ENCODE data around the gene PDX1.

The PDX1 gene

GRCh38 chr13:27970382-27971235 lies 50.8 kb downstream of the PDX1 start:
- DNase-seq (ENCODE audit: low read depth) = no peak

- no peak for DNase-seq (ENCODE audit: low read depth)
Observed at GRCh38 chr13:27971236-27971645, 51.4 kb downstream of the PDX1 start.

- no peak for DNase-seq (ENCODE audit: low read depth)
Observed at GRCh38 chr13:27971776-27972477, 52.1 kb downstream of the PDX1 start.

DNA sequence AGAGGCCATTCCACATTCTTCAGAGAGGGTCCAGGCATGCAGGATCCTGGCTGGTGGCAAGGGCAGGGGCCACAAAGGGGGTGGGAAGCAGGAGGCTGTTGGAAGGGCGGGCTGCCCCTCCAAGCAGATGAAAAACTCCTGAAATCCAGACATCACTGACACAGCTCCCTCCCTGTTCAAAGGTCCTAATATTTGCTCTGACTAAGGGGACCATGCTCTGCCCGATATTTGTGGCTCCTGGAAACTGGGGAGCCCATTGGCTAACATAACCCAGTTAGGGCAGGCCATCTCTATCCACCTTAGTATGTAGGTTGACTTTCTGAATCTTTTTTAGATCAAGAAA lies 52.6 kb downstream of the PDX1 start:
- DNase-seq (ENCODE audit: low read depth) = no peak

DNA sequence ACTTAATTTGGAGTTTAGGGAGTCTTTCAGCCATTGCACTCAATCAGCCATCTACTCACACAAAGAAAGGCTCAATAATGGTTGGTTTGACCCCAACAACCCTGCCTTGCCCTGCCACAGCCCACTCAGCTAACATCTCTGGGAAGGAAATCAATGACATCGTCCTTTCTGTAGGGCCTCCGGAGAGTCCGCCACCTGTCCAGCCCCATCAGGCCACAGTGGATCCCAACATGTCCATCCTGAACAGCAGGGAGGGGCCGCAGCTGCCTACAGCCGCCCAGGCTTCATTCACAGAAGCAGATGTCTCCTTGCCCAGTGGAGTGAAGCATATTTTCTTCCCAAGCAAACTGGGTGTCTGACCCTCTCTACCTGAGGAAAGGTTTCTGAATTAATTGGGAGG lies 53.5 kb downstream of the PDX1 start:
- DNase-seq (ENCODE audit: low read depth) = no peak

- DNase-seq (ENCODE audit: low read depth) = no peak
Observed at GRCh38 chr13:27973961-27974662, 54.3 kb downstream of the PDX1 start.

Measured in HS-5 (cell line).